HG02571 (cell line): ENCODE results near the gene TNFRSF25.
"Not testable (repeated sequence)": the region's sequence is repeated elsewhere in the genome, so short reads cannot be mapped to it uniquely, and the experiment has no call there.

Experiments used
- ATAC-seq: cut with Tn5 transposase; IDR thresholded peaks from one replicate; pipeline ENCODE4 v1.9.1; 2021; ENCODE audit warnings: mild to moderate bottlenecking, moderate library complexity; ENCODE audit not compliant: unreplicated experiment

TNFRSF25 gene

DNA sequence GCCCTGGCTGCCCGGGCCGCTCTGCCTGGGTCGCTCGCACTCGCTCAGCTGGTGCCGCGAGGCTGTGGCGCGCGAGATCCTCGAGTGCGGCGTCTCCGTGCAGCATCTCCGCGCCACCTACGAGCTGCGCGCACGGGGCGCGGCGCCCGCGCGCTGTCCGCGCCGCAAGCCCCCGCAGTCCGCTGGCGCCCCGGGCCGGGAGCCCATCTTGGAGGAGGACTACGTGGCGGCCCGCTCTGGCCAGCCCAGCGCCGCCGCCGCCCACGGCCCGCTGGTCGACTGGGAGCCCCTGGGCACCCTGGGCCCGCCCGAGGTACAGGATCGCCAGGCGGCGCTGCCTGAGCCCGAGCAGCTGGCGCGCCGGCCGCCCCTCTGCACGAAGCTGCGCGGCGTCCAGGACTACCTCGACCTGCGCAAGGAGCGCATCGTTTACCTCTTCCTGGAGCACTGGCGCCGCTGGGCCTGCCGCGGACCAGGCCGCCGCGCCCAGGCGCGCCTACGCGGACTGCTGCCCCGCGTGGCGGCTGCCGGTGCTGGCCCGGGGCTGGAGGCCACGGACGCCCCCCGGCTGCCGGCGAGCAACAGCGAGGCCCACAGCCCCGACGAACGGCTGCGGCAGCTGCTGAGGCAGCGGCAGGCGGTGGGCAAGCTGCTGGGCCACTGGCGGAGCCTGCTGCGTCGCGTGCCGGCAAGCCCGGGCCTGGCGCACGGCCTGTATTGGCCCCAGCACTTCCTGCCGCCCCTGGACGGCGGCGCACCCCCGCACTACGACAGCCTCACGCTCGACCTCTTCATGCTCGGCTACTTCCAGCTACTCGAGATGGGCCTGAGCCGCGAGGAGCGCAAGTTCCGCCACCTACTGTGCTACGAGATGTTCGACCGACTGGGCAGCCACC is 10.9 kb downstream of the TNFRSF25 start:
- ATAC-seq: no peak

DNA sequence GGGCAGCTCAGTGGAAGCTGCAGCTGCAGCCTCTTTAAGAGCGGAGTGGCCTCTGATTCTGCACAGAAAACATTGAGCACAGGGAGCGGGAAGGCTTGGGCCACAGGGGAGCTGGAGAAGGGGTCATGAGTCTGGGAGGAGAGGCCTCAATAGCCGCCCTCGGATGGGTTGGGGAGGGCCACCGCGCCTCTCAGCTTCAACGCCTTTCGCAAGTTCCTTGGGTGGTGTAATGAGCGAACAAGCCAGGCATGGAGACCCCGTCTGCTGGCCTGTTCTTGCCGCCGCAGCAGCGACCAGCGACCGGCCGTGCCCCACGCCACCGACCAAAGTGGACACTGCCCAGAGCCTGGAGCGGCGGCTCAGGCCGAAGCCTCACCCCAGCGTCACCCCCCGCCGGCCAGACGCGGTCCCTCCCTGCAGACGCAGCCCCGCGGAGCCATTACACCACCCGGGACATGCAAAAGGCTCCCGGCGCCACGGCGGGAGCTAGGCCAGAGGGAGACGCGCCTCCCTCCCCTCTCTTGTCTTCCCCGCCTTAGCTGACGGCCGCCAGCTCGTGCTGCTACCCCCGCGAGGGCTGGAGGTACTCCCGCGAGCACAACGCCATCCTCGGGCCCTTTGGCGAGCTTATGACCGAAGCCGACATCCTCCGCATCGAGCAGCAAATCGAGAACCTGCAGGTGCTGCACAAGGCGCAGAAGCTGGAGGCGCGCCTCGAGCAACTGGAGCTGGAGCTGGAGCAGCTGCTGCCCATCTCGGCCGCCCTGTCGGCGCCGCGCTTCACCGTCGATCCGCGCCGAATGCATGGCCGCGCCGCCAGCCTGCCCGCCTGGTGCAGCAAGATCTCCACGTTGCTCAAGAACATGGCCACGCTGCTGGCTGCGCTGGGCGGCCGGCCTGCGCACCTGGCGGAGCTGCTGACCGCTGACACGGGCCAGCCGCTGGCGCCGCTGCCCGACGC is 11.8 kb downstream of the TNFRSF25 start:
- ATAC-seq: not testable (repeated sequence)

DNA sequence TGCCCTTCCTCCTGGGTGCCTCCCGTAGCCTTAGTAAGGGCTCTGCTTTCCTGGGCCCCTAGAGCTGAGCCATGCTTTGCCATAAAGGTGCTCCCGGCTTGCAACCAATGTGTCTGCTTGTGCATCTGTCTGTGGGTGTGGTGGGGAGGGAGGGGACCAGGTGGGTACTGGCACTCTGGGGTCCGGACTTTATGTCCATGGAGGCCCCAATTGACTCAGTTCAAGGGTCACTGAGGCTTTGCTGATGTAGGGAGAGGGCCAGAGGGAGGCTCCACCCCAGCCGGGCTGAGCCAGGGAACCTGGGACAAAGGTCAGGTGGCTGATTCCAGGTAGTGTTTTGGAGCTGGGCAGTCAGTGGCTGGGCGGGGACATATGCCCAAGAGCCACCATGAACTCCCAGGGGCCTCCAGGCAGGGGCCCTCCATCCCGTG is 15.0 kb downstream of the TNFRSF25 start:
- no peak for ATAC-seq

DNA sequence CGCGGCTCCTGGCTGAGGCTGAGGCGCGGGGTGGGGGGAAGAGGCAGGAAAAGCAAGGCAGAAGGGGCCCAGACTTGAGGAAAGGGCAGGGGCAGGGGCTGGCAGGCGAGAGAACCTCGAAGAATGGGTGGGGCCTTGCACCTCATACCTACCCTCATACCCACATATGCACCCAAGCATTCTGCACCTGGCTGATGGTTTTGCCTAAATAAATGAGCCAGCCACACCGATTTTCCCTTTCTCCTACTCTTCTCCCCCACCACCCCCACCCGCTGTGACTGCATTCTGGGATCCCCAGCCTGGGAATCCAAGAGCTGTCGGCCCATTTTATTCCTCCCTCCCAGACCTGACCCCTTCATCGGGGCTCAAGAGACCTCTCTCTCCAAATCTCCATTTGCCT is 15.5 kb downstream of the TNFRSF25 start:
- ATAC-seq: not testable (repeated sequence)

DNA sequence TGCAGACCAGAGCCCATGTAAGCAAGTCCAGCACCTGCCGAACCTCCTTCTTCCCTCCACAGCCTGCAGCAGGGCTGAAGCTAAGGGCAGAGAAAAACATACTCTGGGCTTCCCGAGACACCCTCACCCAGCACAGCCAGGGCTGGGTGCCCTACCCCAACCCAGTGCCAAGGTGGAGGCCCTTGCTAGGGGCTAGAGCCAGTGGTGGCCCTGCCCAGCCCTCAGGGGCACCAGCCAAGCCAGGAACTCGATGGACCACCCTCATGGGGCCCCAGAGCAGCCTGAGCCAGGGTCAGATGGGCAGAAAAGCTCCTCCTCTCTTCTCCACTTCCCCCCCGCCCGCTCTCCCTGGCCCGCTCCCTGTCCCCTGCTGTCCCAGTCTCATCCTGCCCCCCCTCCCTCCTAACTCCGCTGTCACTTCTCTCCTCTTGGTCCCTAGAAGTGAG is 15.9 kb downstream of the TNFRSF25 start:
- no peak for ATAC-seq

DNA sequence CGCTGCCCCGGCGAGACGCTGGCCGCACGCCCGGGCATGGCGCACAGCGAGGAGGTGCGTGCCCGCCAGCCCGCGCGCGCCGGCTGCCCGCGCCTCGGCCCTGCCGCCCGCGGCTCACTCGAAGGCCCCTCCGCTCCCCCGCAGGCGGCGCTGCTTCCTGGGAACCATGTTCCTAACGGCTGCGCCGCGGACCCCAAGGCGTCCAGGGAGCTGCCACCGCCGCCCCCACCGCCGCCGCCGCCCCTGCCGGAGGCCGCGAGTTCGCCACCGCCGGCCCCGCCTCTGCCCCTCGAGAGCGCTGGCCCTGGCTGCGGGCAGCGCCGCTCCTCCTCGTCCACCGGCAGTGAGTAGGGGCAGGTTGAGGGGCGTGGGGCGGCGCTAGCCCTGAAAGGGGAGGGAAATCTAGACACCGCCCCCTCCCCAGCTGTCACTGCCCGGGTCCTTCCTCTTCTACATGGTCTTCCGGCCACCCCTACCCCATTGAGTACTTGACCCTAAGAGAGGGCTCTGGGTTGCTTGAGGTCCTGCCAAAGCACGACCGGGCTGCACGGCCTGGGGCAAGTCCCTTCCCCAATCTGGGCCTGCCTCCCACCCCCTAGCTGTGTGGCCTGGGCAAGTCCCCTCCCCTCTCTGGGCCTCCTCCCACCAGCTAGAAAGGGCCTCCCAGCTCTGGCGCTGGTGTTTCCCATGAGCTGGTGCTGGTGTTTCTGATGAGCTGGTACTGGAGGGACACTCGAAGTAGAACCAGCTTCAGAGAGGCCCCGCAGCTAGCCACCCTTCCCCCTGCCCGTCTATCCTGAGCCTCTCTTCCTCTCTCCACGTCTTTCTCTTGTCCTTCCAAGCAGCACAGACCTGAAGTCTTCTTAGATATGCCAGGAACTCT is 17.0 kb downstream of the TNFRSF25 start:
- no peak for ATAC-seq

DNA sequence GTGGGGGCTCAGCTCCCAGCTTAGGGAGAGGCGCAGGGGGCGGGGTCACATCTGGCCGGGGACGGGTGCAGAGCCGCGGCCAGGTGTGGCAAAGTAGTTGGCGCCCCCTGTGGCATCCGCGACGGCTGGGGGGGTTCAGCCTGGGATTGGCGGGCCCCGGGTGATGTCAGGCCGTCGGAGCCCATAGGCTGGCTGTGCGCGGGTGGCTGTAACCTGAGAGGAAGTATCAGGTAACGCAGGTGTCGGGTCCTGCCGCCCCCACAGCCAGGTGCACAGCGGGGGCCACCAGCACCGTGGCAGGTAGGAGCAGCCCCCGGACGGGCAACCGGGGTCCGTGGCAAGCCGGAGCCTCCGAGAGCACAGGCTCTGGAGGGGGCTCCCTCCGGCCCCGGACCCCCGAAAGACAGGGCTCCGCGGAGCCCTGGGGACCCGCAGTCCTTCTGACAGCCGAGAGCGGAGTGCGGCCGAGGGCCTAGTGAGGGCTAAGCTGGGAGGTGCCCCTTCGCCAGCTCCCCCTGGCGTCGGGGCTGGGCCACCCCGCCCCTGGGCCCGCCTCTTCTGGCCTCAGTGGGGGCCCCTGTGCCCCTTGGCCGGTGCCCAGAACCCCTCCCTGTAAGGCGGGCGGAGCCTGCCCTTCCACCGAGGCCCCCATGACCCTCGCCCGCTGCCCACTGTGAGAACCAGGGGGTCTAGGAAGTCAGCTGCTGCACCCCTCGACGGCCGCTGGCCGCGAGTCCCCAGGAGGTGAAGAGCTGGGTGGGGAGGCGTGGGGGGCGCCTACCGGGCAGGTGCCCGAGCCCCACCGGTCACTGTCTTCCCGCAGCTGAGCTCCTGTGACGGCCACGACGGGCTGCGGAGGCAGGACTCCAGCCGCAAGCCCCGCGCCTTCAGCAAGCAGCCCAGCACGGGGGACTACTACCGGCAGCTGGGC is 17.9 kb downstream of the TNFRSF25 start:
- ATAC-seq: no peak

DNA sequence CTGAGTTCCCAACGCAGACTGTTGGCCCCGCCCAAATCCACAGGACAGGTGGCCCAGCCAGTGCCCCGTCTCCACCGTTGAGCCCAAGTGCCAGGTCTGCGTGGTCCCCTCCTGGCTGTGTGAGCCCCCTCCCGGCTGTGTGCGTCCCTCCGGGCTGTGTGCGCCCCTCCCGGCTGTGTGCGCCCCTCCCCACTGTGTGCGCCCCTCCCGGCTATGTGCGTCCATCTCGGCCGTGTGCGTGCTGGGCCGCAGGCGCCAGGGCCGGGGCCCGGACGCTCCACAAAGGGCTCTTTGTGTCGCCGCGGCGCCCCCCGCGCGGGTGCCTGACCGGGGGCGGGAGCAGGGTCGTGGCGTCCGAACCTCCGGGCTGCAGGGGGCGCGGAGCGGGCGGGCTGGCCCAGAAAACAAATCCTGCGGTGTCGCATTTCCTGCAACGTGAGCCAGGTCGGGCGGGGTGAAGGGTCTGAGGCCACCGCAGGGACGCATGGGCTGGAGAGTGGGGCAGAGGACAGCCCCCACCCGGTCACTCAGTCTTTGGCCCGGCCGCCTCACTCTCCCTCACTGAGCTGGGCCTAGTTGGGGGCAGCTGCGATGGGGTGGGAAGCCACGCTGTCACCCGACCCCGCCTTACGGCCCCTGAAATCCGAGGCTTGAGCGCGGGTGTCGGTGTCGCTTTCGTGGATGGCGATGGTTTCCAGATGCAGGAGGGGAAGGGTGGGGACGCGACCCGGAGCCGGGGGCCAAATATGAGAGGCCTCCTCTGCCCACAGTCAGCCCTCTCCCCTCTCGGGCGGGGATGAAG is 18.8 kb downstream of the TNFRSF25 start:
- ATAC-seq: no peak

DNA sequence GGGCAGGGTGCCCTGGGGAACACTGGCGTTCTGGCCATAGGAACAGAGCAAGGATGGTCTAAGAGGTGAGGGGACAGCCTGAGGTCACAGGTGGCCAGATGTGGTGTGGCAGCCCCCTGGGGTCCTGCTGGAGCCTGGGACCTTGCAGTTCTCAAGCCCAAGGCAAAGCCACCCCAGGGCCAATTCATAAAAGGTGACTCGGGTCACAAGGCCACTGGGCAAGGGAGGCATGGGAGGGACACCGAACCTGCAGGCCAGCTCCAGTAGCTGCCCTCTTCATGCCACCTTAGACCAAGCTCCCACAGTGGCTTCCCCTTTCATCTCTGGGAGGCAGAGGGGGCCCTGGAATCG is 19.3 kb downstream of the TNFRSF25 start:
- ATAC-seq: no peak

DNA sequence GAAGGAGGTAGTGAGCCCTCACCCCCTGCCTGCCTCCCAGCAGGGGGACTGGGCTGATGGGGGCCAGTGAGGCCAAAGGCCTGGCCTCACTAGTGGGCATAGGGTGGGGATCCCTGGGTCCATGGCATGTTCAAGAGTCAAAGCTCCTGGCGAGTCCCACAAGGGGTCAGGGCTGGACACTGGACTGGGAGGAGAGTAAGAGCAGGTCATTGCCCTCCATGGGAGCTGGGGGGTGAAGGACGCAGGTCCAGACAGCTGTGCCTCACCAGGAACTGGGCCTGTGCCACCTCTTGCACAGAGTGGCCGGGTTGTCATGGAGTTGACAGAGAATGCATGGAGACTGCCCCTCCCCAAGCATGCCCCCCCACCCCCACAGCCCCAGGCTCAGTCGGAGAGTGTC is 20.0 kb downstream of the TNFRSF25 start:
- ATAC-seq: not testable (repeated sequence)

DNA sequence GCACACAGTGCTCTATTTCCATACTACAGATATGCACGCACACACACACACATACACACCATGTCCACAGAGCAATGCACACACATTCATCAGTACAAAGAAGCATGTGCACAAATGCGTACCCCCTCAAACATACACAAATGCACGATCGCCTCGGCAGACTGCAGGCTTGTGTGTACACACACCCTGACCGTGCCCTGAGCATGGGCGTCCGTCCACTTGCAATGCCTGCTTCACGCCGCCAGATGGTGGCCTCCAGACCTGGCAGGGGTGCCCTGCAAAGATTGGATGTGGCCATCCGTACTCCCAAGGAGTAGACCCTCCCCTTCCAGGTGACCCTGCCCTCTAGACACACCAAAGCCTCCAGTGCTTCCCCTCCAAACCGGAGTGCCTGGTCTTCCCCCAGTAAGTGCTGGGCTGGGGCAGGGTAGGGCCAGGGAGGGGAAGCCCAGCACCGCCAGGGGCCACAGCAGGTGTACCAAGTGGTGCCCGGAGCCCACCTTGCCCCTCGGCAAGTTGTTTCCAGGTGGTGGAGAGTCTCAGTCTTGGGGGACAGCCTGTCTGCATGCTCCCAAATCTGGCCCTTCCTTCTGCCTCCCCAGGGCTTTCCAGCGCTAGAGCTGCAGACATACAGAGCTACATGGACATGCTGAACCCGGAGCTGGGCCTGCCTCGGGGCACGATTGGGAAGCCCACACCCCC is 20.8 kb downstream of the TNFRSF25 start:
- ATAC-seq: no peak

DNA sequence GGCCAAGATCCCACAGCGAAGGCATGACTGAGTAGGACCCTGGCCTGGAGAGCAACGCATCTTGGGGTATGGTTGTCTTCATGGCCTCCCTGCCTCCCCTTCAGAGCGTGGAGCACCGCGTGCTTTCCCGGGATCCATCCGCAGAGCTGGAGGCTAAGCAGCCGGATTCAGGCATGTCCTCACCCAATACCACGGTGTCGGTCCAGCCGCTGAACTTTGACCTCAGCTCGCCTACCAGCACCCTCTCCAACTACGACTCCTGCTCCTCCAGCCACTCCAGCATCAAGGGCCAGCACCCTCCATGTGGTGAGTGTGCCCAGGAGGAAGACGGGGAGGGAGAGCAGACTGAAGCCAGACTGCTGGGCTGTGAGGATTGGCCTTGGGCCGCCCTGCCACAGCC is 21.6 kb downstream of the TNFRSF25 start:
- ATAC-seq: no peak

DNA sequence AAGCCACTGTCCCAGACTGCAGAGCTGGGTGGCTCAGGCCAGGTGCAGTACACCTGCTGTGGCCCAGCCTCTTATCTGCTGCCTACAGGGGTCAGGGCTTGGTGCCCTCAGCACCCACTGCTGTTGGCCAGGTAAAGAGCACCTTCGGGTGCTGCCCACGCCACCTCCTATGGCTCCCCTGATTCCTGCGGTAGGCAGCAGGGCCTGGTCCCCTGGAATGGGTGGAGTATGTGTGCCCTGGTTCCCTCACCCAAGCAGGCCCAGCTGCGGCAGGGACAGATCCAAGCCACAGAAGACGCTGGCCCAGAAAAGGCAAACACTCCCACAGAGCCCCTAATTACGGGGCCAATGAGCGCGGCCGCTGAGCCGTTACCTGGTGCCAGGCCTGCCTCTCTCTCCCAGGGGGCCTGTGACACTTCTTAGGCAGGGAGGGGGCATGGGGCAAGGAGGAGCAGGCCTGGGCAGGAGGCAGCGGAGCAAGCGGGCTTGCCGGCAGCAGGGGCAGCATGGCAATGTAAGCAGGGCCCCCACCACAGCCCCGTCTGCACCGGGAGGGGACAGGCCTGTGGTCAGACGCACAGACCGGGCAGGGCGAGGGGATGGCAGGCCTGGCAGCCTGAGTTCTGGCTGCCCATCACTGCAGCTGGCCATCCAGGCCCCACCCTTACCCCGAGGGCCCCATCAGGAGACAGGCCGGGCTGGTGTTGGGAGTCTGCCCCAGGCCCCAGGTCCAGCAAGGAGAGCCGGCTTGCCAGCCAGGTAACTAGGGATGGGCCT is 22.4 kb downstream of the TNFRSF25 start:
- ATAC-seq: no peak

DNA sequence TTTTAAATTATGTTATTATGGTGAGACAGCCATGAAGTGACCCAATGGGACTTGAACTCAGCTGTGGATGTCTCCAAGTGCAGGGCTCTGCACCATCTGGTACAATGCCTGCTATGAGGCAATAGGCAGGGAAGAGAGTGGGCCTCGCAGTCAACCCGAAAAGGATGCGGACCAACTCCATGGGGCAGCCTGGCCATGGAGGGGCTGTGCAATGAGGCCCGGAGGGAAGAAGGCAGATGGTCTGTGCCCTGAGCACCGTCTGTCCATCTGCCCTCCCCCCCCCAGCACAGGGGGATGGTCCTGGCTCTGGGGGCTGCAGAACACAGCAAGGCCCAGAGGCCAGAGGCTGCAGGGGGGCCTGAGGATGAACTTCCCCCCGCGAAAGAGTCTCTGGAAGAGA is 24.4 kb downstream of the TNFRSF25 start:
- no peak for ATAC-seq

DNA sequence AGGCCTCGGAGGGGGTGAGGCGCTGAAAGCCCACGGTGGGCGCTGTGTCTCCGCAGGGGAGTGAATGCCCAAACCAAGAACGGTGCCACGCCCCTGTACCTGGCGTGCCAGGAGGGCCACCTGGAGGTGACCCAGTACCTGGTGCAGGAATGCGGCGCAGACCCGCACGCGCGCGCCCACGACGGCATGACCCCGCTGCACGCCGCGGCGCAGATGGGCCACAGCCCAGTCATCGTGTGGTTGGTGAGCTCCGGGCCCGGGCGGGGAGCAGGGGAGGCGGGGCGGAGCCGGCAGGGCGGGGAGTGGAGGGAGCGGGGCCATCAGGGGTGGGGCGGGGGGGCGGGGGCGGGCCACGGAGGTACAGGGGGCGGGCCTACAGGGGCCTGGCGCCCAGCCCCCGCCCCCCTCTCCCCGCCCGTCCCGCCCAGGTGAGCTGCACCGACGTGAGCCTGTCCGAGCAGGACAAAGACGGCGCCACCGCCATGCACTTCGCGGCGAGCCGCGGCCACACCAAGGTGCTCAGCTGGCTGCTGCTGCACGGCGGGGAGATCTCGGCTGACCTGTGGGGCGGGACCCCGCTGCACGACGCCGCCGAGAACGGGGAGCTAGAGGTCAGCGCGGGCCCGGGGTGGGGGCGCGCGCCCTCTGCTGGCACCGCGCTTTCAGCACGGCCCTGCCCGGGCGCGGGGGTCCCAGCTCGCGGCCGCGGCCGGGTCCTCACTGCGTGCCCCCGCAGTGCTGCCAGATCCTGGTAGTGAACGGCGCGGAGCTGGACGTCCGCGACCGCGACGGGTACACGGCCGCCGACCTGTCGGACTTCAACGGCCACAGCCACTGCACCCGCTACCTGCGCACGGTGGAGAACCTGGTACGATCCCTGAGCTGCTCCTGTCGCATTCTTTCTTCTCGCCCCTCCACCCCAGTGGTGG is 25.5 kb downstream of the TNFRSF25 start:
- ATAC-seq: no peak

DNA sequence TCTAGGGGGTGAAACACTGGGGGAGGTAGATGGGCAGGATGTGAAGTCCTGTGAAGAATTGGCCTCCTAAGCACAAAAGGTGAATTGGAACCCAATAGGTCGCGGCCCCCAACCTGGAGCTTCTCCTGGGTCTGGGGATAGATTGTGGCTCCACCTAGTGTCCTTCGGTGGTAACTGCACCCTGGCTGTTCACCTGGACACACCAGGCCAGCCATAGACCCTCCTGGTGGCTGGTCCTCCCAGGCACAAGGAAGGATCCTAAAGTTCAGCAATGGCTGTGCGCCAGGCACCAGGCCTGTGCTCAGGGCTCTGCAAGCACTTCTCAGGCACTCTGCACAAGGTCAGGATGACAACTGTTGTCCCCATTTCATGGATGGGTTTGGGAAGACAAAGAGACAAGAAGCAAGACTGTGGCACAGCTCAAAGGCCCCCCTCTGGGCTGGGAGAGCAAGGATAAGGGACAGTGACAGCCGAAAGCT is 27.9 kb downstream of the TNFRSF25 start:
- ATAC-seq: no peak
